HG03565 (cell line): ENCODE measurements around the gene XIST.
"Not testable (repeated sequence)": the region's sequence is repeated elsewhere in the genome, so short reads cannot be mapped to it uniquely, and the experiment has no call there.

Experiments used
- ATAC-seq: cut with Tn5 transposase; IDR thresholded peaks from one replicate; pipeline ENCODE4 v1.9.1; 2021; ENCODE audit warnings: mild to moderate bottlenecking, moderate library complexity; ENCODE audit not compliant: unreplicated experiment

Gene XIST

DNA sequence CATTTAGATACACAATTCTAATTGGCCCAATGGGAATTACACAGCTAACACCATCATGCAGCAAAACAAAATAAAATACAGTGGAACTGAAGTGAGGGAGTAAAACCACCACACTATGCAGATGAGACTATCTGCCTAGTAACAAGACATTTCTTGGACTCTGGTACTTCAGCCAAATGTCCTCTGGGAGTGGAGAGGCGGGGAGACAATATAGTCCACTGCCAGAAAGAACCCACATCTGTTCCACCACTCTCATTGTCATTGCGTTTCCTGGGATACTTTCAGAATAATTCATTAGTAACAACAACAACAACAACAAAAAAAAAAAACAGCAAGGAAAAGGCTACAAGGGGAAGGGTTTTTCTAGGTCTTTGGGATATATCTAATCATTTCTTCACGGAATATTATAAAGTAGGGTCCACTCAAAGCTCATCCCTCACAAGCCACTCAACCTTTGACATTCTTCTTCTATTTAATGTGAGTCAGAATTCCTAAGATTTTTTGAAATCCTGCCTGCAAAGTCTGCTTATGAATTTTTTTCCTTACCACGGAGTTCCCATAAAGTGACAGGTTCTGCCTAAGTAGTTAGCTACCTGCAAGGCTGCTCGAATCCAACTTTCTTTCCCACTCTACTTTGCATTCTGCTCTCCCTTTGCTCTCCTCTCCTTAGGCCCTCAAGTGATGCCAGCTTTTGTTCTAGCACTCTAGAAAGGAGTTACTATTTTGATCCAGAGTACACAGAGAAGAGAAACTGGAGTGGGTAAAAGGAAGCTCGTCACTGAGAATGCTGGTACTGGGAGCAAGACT lies 34.9 kb downstream of the XIST start:
- ATAC-seq: no peak

GRCh38 chrX:73812256-73812655 lies 40.3 kb downstream of the XIST start:
- ATAC-seq: no peak

- ATAC-seq: not testable (repeated sequence)
These were observed 48.4 kb downstream of the XIST start for GRCh38 chrX:73804109-73804508.

- ATAC-seq: no peak
These were observed 52.6 kb downstream of the XIST start for GRCh38 chrX:73799888-73800287.

DNA sequence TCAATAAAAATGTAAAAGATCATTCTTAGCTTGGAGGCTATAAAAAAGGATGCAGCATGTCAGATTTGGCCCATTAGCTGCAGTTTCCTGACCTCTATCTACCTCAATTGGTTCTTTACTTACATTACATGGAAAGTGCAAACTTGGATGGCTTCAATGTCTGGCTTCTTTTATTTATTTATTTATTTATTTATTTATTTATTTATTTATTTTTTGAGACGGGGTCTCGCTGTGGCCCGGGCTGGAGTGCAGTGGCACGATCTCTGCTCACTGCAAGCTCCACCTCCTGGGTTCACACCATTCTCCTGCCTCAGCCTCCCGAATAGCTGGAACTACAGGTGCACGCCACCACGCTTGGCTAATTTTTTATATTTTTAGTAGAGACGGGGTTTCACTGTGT lies 60.0 kb downstream of the XIST start:
- not testable (repeated sequence) for ATAC-seq

GRCh38 chrX:73785493-73785892 lies 67.0 kb downstream of the XIST start:
- no peak for ATAC-seq
